ENCODE data around the gene LMAN2.
A peak's percentile ranks its signal among the peaks of the same experiment; 100 is the strongest.
"Not testable (repeated sequence)": the region's sequence is repeated elsewhere in the genome, so short reads cannot be mapped to it uniquely, and the experiment has no call there.

LMAN2 gene

DNA sequence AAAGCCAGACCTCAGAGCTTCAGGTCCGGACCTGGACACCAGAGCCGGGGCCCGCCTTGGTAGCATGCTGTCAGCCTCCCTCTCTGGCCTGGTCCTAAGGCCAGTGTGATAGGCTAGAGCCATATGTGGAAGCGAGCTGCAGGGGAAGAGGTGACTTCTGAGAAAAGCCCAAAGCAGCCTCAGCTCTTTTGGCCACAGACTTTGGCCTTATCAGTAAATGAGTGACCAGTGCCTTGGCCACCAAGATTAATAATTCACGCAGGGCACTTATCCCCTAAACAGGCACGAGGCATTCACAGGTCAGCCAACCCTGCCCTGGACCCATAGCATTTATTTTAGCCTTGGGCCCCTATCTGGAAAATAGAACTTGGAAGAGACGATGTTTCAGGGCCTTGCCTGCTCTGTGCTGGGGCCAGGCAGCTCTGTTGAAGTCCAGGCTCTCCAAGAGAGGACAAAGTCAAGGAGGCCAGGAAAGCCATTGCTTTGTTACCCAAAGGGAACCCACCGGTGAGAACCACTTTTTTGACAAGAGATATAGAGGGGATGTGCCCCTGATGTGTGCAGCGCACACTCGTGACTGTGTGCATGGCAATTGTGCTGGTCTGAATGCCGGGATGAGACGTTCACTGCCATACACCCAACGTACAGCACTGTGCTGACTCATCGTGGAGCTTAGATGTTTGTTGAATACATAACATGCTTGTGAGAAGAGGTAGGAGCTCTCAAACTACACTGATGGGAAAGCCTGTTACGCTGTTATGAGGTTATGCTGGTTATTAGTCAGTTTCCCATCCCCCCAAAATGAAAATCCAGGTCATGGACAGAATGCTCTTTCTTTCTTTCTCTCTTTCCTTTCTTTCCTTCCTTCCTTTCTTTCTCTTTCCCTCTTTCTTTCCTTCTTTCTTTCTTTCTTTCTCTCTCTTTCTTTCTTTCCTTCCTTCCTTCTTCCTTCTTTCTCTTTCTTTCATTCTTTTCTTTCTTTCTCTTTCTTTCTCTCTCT is 27.7 kb upstream of the LMAN2 start:
- no peak for DNase-seq (ENCODE audit: low spot score)

DNA sequence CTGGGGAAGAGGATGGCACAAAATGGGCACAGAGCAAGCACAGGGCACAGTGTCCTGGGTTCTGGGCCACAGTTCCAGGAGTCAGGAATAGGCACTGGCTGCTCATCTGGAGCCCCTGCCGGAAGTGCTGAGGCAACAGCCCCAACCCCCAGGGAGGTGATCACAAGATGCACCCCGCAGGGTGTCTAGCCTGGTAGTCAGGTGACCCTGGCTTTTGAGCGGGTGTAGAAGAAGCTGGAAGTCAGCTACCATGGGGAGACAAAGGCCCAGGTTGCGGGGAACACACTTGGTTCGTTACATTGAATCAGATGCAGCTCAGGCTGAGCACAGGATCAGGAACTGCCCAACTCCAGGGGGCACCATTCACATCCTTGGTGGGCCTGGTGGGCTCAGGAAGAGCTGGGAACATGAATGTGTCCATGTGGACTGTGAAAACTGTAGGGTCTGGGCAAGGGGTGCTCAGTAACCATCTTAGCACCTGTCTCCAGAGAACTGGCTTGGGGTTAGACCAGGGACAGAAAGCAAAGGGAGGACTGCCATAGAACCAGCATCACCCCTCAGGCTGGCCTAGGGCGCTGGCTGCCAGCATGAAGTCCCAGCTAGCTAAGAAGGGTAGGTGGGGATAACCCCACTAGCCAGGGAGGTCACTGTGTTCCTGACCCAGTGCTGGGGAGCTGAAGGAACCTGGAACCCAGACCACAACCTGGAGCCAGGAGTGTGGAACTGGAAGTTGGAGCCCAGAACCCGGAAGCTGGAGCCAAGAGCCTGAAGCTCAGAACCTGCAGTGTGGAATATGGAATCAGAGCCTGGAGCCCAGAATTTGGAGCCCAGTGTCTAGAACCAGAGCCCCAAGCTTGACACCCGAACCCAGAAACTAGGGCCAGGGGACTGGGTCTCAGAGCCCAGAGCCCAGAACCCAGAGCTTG is 26.6 kb upstream of the LMAN2 start:
- DNase-seq (ENCODE audit: low spot score) = no peak

DNA sequence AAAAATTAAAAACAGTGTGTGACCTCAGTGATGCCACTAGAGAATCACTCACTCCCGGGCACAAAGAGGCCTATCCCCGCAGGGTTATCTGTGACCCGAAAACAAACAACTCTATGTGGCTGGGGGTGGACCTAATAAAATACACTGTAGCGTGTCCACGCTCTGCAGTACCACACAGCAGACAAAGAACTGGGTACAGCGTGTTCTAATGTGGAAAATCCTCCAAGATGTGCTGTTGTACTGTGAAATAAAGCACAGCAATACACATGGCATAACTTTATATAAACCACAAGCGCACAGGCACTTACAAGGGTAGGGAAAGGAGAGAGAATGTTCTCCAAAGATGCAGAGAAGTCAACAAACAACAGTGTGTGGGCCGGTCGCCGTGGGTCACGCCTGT is 24.6 kb upstream of the LMAN2 start:
- DNase-seq (ENCODE audit: low spot score) = no peak

DNA sequence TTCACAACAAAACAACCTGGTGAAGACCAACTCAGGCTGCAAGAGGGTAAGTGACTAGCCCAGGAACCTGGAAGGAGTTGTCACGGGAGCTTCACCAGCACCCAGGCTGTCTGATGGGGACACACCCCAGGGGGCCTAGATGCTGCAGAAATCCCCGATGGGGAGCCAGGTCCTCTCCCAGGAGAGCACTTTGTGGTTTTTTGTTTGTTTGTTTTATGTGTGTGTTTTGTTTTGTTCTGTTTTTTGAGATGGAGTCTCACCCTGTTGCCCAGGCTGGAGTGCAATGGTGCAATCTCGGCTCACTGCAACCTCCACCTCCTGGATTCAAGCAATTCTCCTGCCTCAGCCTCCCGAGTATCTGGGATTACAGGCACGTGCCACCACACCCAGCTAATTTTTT is 24.0 kb upstream of the LMAN2 start:
- DNase-seq (ENCODE audit: low spot score) = not testable (repeated sequence)

DNA sequence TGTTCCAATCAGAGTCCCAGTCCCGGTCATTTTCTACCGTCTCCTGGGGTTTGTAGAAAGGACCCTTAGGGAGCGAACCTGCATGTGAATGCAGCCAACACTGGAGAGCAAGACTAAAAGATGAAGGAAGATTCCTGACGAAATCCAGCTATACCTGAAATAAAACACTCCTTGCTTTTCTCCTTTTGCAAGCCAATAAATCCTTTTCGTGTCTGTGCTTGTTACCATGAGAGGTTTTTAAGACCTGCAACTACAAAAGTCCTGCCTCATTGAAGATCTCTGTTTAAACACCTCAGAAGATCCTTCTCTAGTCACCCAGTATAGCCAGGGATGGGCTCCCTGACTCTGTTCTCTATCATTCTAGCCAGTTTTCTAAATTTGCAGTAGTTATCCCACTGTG is 22.7 kb upstream of the LMAN2 start:
- DNase-seq (ENCODE audit: low spot score) = no peak

DNA sequence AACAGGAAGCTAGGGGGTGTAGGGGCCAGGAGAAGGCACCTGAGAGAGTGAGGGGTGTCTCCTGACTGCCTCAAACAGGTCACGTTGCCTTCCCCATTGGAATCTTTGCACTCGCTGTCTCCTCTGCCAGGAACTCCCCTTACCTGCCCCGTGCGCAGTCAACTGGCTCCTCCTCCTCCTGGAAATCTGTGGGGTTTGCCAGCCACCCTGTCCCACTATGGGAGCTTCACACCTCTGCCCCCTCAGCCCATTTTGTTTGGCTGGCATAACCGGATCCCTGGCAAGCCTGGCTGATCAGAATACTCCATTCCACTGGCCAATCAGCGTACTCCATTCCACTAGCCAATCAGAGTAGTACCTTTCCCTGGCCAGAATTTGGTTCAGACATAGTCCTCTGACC is 22.3 kb upstream of the LMAN2 start:
- no peak for DNase-seq (ENCODE audit: low spot score)

DNA sequence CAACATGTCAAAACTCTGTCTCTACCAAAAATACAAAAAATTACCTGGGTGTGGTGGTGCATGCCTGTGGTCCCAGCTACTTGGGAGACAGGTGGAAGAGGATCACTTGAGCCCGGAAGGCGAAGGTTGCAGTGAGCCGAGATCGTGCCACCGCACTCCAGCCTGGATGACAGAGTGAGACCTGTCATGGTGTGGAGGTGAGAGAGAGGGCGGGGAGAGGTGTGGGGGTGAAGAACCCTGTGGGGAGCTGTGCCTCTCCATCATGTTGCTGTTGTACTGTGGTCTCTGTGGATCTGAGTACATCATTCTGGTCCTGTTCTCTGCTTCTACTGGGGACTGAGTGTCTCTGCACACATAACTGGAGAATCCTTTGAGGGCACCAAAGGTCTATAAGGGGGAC is 21.4 kb upstream of the LMAN2 start:
- DNase-seq (ENCODE audit: low spot score) = no peak

DNA sequence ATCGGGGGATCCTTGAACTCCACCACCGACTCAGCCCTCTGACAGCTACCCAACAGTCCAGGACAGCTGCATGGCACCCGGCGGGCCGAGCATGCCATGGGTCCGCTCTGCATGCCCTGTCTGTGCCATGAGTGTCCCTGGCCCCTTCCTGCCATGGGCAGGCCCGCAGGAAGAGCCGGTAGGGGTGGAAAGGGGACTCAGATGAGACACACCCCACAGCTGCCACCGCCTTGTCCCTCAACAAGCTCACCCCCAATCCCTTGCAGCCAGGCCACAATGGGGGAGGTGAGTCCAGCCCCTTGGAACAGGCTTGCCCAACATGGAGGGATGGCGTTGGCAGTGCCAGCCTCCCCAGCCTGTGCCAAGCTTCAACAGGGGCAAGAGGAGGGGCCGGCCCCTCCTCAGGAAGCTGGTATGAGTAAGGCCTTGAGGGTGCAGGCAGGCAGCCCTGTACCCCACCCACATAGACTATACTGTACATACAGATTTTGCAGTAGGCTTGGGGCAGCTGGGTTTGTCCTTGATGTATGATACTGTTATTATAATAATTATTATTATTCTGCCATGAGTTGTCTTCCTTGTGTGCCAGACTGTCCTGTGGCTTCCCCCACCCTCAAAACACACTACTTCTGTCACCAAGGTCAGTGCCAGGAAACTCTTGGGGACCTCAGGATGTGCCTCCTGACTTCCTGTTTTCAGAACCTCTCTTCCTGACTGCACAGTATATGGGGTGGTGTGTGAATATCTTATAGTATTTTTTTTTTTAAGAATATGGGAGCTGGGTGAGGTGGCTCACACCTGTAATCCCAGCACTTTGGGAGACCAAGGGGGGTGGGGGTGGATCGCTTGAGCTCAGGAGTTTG is 20.8 kb upstream of the LMAN2 start:
- no peak for DNase-seq (ENCODE audit: low spot score)

DNA sequence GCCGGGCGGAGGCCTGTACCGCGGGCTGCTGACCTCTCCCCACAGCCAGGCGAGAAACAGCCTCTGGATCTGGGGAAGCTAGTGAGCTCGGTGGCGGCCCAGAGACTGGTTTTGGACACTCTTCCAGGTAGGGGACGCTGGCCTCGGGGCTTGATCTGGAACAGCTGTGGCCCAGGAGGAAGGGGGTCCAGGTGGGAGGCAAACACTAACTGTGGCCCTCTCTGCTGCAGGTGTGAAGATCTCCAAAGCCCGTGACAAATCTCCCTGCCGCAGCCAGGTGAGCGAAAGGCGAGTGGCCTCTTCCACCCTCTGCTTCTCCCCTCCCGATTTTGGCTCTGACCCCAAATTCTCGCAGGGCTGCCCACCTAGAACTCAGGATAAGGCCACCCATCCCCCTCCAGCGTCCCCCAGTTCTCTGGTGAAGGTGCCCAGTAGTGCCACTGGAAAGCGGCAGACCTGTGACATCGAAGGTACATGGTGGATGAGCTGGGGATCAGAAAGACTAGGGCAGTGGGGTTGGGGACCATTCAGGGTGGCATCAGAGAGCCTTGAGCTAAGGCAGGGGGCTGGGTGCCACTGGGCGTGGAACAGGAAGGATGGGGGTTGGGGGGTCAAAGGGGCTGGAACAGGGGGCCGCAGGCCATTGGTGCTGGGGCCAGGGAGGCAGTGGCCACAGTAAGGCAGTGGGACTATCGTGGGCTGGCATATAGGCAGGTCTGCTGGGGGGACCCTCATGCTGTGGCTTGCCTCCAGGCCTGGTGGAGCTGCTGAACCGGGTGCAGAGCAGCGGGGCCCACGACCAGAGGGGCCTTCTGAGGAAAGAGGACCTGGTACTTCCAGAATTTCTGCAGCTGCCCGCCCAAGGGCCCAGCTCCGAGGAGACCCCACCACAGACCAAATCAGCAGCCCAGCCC is 19.9 kb upstream of the LMAN2 start:
- DNase-seq (ENCODE audit: low spot score) = no peak

DNA sequence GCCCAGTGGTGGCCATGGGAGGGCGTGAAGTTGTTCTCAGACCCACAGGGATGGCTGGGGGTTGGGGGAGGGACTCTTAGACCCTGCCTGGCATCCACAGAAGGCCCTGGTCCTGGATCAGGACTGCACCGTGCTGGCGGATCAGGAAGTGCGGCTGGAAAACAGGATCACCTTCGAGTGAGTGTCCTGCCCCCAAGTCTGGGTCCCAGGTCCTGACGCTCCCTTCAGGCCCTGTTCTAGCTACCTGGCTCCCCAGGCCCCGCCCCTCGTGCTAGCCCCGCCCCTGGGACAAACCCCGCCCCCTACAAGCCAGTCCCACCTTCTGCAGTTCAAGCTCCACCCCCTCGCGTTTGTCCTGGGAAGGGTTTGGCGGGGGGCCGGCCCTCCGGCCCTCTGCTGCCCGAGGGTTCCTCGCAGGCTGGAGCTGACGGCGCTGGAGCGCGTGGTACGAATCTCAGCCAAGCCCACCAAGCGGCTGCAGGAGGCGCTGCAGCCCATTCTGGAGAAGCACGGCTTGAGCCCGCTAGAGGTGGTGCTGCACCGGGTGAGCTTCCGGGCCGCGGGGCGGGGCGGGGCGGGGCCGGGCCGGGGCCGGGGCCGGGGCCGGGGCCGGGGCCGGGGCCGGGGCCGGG is 19.1 kb upstream of the LMAN2 start:
- DNase-seq (ENCODE audit: low spot score) = no peak

DNA sequence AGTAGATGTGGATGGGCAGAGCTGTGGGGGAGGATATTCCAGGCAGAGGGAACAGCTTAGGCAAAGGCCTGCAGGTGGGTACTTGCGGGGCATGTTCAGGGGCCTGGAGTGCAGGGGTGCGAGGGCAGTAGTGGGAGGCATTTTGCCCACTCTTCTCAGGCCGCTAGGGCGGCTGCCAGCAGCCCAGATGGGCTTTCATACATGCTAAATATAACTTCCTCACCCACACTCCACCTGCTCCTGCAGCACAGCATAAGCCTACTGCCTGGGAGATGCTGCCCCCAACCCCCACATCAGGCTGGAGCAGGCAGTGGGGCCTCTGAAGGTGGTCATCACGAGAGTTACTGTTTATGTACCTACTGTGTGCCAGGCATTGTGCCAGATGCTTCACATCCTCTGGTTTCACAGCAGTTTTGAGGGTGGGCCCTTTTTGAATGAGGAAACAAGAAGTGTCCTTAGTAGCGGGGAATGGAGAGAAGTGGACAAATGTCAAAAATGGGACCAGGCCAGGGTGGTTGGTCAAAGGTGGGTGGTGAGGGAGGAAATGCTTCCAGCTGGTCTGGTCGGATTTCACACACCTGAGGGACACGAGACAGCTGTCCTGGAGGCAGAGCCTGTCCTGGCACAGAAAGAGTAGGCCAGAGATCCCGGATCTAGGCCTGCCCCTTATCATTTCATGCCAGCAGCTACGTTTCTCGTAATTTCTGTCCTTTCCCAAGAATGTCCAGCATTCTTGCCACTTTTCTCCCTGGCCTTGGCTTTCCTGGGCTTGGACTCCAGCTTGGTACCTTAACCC is 18.4 kb upstream of the LMAN2 start:
- DNase-seq (ENCODE audit: low spot score) = no peak

DNA sequence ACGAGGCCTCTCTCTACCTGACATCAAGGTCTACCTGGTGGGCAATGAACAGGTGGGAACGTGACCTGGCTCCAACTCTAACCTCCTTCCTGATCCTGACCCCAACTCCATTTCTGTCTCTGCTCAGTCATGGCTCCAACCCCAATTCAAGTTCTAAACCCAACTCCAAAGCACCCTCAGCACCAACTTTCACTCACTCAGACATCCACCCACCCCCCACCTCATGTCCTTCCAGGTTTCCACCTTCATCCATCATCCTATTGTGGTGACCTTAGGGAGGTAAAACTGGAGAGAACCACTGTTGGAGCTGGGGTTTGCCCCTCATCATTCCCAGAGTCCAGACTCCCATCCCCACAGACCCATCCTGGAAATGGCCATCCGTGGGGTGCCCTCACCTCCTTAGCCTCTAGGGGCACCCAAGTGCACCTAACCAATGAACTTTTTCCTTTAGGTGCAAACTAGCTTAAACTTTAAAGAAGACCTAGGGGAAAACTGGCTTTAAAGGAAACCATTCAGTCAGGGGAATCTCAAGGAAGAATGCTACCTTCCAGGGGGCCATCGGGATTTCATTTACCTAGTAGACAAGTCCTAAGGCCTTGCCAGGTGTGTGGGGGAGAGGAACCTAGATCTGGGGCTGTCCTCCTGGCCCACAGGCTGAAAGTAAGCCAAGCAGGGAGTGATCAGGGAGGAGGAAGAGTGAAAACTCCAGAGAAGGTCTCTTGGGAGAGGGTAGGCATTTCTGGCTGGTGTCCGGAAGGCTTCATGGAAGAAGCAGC is 17.6 kb upstream of the LMAN2 start:
- peak; percentile 67 for DNase-seq (ENCODE audit: low spot score)

DNA sequence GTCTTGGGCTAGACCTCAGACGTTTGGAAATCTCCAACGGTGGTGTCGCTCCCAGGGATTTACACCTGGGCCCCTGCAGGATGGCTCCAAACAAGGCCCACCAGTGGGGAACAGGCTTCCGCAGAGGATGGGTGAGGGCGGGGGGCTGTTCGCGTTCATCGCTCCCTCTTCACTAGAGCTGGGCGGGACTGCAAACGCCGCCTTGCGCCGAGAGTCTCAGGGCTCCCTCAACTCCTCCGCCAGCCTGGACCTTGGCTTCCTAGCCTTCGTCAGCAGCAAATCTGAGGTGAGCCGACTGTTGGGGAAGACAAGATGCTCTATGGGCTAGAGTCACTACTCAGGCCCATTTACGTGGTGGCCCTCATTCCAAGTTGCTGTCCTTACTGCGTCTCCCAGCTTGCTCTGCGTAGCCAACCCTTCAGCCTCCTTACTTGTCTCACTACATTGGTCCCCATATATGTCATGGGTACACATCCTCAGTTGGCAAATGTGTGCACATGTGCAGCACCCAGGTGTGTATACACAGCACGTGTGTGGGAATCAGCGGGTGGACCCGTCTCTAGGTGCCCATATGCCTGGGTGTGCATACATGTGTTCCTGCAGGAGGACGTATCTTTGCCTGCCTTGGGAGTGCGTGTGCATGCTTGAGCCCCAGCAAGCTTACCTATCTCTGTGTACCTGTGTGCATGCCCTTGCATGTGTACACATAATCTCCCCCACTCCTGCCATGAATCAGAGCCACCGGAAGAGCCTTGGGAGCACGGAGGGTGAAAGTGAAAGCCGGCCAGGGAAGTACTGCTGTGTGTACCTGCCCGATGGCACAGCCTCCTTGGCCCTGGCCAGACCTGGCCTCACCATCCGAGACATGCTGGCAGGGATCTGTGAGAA is 16.8 kb upstream of the LMAN2 start:
- DNase-seq (ENCODE audit: low spot score) = no peak

DNA sequence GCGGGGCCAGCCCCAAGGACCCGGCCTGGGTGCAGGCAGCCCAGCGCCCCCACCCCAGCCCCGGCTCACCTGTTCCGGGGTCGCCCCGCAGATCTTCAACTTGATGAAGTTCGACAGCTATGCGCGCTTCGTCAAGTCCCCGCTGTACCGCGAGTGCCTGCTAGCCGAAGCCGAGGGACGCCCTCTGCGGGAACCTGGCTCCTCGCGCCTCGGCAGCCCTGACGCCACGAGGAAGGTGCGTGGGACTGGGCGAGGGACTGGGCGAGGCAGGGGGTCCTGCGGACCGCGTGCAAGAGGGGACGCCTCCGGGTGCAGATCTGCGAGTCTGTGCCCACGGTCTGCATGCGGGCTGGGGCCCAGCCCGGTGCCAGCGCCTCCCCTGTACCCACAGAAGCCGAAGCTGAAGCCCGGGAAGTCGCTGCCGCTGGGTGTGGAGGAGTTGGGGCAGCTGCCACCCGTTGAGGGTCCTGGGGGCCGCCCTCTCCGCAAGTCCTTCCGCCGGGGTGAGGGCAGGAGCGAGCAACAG is 15.9 kb upstream of the LMAN2 start:
- no peak for DNase-seq (ENCODE audit: low spot score)

DNA sequence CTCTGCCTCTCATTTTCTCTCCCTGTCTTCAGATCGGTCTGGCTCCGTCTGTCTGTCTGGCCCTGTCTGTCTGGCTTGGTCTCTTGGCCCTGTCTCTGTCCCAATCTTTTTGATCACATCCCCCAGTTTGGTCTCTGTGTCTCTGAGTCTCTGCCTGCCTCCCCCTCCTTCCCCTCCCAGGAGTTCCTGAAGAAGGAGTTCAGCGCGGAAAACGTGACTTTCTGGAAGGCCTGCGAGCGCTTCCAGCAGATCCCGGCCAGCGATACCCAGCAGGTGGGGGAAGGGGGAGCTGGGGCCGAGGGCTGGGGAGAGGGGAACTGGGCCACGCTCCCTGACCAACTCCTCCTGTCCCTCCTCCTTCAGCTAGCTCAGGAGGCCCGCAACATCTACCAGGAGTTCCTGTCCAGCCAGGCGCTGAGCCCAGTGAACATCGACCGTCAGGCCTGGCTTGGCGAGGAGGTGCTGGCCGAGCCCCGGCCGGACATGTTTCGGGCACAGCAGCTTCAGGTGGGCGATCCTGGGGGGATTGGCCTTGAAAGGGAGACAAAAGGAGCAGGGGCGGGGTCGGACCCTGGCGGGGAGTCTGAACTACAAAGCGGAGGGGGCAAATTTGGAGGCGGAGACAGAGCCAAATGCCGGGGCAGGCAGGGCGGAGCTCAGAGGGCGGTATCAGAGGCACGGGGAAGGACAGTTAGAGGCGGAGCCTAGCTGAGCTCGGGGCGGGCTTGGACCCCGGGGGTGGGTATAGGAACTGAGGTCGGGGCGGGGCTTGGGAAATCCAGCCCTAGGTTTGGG is 15.3 kb upstream of the LMAN2 start:
- no peak for DNase-seq (ENCODE audit: low spot score)

DNA sequence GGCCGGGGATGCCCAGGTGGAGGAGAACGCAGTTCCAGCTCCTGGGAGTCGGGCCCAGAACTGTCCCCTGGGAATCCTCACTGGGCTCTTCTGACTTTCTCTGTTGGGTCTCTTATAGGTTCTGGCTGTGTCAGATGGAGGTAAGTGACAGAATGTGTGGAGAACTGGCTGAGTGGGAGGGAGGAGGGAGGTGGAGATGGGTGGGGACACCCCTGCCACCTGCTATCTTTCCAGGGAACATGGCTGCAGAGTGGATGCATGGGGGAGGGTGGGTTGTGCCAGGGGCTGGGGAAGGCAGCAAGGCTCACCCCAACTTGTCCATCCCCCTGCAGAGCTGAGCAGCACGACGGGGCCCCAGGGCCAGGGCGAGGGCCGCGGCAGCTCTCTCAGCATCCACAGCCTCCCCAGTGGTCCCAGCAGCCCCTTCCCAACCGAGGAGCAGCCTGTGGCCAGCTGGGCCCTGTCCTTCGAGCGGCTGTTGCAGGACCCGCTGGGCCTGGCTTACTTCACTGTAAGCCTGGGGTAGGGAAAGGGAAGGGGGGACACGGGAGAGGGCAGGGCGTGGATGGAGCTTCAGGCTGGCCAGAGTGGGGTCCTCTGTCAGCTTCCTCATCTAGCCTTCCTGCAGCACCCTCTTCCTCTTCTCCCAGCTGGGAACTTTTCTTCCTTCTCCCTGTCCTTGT is 14.5 kb upstream of the LMAN2 start:
- DNase-seq (ENCODE audit: low spot score) = no peak
